Measurements from ENCODE around the gene MBOAT2.

DNA sequence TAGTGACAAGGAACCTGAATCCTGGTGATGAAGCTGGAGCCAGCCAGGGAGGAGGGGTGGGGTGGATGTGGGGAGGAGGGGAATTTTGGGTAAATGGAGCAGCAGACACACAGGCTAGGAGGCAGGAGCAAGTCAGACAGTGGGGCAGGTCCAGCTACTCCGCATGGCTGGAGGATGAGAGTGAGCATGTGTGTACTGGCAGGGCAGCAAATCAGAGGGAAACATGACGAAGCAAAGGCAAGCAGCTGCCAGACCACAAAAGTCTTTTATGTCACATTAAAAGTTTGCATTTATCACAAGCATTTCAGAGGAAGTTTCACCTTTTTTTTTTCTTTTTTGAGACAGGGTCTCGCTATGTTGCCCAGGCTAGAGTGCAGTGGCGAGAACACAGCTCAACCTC, 154.2 kb downstream of the MBOAT2 start:
- TF ChIP-seq, protein P1, sequence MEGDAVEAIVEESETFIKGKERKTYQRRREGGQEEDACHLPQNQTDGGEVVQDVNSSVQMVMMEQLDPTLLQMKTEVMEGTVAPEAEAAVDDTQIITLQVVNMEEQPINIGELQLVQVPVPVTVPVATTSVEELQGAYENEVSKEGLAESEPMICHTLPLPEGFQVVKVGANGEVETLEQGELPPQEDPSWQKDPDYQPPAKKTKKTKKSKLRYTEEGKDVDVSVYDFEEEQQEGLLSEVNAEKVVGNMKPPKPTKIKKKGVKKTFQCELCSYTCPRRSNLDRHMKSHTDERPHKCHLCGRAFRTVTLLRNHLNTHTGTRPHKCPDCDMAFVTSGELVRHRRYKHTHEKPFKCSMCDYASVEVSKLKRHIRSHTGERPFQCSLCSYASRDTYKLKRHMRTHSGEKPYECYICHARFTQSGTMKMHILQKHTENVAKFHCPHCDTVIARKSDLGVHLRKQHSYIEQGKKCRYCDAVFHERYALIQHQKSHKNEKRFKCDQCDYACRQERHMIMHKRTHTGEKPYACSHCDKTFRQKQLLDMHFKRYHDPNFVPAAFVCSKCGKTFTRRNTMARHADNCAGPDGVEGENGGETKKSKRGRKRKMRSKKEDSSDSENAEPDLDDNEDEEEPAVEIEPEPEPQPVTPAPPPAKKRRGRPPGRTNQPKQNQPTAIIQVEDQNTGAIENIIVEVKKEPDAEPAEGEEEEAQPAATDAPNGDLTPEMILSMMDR (IDR thresholded peaks at IDR 0.05; ENCODE audit: borderline replicate concordance, extremely low read depth, low read length, poor library complexity, severe bottlenecking): no peak
- TF ChIP-seq EZH2 (IDR thresholded peaks at IDR 0.05; ENCODE audit: borderline replicate concordance, low read depth, low read length, severe bottlenecking): no peak
